HG02970 (cell line): ENCODE data around the gene TM4SF4.

ENCODE experiments used
- ATAC-seq: cut with Tn5 transposase; IDR thresholded peaks from one replicate; pipeline ENCODE4 v1.9.1; 2021; ENCODE audit warnings: mild to moderate bottlenecking, moderate library complexity, moderate number of reproducible peaks; ENCODE audit not compliant: unreplicated experiment, low FRiP score

TM4SF4 gene

DNA sequence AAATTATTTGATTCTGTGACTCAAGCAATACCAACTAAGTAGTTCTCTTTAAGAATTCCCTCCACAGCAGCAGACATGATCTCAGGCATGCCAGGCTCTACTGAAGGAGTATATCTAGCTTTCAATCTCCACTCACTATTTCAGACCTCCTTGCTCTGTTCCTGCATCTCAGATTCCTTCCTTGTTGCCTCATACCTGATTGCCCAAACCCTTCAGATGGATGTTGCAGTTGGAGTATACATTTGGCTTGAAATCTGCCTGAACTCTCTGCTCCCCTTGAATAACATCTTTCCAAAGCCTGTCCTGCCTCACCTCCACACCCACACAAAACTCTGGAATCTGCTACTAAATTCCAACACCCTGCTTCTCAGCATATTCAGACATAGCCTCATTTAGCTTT, 19.8 kb upstream of the TM4SF4 start:
- no peak for ATAC-seq

DNA sequence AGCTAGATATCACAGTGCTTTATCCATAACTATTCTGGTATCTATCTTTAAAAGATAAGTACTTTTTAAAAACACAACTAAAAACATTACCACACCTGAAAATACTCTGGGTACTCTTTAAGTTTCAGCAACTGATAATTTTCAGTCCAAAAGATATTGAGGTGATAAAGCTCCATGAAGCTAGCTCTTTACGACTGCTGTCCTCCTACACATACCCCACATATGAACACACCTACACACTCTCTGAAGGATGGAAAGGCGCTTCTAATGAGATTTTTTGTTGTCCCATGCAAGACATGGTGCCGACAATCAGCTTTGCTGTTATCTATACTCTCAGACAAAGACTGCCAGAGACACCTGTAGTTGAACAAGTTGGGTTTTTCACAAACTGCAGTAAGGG, 19.1 kb upstream of the TM4SF4 start:
- no peak for ATAC-seq

DNA sequence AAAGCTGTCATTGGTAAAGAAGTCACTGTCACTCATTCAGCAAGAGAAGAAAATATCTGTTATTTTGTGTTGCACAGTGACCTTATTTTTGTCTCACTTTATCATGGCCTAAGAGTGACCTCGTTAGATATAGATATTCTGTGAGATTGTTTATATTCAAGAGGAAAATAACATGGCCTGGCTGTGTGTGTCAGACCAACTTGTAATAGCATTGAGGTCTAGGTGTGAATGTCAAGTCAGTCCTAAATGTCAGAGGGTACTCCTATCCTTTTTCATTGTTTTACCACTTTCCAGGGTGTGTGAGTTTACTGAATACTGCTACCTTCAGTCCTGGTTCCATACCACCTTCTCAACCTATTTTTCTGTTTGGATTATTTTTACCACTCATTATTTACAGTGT, 18.5 kb upstream of the TM4SF4 start:
- ATAC-seq: no peak

DNA sequence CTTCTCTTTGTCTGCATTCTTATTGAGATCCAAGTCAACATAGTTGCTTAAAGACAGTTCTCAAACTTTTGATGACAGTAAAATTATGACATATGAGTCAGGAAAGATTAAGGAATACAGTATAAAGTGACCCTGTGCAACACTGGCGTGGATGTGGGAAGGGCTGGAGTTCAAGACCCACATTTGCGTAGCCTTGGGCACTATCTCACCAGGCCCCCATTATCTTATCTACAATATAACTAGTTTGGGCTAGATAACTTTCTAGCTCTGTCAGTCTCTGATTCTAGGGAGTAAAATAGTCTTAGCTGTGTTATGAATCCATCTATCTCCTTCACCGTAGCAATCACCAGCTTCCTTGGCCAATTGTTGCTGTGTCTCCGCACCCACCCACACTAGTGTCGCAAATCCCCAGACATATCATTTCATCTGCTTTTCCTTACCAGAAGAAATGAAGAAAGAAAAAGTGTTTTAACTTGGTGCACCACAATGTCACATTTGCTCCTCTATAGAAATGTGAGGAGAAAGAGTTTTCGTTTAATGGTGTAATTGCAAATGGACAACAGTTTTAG, 14.9 kb upstream of the TM4SF4 start:
- ATAC-seq: no peak

DNA sequence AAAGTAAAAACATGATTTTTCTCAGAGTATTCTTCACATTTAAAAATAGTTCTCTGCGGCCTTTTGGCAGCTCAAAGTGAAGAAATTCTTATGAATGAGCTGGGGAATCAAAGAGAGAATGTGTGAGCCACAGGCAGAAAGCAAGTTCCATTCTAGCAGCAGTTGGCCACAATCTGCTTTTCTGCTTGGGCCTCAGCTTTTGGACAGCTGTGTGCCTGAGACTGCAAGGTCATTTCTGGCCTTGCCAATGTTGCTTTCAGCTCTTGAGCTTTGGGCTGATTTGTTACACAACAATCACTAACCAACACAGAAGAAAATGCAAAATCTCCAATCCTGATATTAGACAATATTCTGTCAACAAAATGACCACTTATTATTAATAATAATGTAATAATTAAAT, 14.4 kb upstream of the TM4SF4 start:
- ATAC-seq: no peak

DNA sequence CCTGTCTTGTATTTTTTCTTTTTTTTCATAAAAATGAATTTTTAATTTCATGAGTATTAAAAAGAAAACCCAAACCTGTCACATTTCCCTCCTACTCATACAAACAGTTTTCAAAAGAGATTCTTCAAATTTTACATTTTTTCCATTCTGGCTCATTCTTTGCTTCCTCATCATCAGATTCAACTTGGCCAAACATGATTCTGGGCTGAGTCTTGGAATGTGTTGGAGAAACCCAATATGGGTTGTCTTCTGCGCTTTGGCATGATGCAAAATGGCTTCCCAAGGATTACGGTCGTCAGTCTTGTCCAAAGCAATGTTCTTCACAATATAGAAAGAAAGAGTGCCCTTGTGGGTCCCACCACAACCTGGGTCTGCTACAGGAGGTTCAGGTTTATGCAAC, 12.4 kb upstream of the TM4SF4 start:
- ATAC-seq: no peak

DNA sequence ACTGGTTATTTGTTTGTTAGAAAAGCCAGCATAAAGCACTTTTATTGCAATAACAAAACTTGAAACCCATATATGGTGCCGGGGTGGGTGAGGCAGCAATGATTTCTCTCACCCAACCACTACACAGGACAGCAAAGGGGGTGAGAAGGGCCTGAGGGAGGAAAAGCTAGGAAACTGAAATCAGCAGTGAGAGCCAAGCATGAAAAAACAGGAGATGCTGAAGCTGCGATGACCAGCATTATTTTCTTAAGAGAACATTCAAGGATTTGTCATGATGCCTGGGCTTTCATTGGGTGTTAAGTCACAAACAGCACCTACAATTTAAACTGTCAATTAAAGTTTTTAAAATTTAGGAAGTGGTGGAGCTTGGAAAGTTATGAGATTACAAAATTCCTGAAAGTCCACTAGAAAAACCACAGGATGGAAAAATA, 11.9 kb upstream of the TM4SF4 start:
- no peak for ATAC-seq

DNA sequence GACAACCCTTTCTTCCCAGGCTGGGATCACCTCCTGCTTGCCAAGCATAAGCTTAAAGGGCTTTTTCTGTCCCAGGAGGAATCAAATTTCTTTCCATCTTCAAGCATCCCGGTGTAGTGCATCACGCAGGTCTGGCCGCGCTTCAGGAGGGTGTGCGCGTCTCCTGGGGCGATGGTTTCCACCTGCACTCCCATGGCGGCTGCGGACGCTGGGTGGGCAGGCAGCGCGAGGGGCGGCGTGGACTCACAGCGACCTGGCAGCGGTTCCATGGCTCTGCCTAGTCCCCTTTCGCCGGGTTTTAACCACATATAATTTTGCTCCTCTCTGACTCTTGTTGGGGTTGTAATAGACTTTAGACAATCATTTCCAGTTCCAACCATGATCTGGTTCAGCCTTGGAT, 10.6 kb upstream of the TM4SF4 start:
- ATAC-seq: no peak

DNA sequence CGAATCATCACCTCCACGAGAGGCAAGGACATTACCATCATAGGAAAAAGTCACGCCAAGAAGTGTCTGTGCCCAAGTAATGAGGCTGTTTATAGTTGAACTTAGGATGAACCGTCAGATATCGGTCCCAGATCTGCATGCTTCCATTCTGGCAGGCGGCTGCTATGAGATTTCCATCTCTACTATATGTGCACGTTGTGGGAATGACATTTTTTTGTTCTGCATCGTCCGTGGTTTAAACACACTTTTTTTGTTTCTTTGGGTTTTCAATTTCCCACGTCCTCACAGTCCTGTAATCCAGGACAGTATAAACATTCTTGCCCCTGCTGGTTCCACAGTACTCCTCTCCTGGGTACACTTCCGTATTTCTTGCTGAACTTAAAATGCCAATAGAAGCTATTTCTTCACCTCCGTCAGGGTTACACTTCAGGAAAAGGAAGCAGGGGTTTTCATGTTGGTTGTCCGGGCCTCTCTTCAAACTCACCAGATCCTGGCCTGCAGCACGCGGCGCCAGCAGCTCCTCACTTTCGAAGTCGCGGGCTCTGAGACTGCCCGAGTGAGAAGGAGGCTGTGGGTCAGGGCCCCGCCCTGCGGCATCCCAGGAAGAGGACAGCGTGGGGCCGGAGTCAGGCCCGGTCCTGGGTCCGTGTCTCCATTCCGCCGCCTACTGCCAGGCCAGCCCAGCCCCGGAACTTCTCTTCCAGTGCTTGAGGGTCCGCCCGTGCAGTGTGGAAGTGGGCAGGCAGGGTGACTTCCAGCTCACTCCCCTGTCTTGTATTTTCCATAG, 9.8 kb upstream of the TM4SF4 start:
- ATAC-seq: no peak

DNA sequence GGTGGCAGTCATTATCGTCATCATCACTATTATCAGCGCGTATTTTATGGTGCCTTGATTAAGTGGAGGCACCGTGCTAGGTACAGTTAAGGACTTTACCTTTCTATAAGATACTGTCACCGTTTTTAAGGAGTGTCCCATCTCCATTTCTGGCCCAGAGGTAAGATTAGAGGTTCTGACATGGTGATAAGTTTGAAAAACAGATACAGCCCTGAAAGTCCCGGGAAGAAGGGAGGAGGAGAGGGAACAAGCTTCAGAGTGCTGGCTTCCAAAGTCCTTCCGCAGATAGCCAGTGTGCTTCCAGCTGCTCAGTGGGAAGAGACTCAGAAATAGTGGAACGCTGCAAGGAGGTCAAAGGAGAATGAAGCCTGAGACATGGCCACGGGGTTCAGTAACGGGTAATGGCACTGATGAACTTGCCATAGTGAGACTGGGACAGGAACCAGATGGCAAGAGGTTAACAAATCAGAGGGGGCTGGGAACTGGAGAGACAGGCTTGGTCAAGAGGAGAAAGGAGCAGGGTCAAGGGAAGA, 9.1 kb upstream of the TM4SF4 start:
- ATAC-seq: no peak

DNA sequence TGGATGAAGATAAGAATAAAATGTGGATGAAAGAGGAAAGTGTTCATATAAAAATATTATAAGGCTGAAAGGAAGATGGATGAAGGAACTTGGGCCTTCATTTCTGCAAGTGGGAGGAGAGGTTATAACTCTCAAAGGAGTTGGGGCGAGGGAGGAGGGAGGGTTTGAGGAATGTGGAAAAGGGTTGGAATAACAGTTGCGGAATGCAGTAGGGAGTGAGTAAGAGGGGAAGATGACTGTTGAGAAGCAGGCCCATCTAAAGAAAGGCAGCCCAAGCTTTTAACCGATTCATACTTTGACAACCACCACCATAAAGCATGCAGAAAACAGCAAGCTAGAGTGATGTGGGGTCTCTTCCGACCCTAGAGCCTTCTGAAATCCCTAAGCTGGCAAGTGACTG, 8.3 kb upstream of the TM4SF4 start:
- no peak for ATAC-seq

DNA sequence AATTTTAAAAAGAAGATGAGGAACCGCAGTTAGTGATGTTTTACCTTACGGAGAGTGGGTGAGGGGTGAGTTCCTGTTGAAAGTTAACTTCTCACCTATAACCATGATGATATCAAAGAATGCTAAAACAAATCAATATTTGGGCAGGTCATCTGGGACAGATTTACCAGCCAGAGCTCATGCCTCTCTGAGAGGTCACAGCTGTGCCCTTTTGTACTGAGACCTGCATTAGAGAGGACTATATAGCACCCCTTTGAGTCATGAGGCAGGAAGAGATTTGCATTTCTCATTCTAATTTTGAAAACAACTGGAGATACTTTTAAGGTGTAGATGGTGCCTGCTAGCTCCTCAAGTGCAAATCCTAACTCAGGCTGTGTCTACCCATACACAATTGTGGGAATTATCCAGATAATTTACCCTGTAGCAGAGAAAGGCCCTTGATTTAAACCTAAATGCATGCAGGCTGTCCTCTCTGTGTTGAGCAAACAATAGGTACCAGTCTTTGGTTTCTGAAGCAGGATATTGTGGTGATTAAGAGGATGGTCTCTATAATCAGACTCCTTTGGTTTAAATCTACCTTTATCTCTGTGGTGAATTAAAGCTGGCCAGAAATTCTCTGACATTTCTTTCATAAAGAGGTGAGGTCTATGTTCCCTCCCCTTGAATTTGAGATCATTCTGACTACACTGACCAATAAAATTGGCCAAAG, 5.8 kb upstream of the TM4SF4 start:
- ATAC-seq: no peak

DNA sequence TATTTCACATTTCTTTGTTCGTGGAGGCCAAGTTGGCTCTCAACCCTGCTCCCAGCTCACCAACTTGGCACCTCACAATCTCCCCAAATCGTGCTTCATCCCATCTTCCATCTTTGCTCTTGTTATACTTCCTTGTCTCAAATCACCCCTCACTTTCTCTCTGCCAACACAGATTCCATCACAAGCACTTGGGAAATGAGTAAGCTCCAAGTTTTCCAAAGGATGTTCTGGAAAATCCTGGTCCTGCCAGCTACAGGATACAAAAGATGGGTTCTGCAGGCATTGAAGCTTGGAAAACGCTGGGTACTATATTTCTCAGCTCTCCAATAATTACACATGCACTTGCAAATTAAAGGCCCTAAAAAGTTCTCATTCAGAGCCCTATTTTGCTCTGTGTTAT, 4.1 kb upstream of the TM4SF4 start:
- ATAC-seq: no peak

DNA sequence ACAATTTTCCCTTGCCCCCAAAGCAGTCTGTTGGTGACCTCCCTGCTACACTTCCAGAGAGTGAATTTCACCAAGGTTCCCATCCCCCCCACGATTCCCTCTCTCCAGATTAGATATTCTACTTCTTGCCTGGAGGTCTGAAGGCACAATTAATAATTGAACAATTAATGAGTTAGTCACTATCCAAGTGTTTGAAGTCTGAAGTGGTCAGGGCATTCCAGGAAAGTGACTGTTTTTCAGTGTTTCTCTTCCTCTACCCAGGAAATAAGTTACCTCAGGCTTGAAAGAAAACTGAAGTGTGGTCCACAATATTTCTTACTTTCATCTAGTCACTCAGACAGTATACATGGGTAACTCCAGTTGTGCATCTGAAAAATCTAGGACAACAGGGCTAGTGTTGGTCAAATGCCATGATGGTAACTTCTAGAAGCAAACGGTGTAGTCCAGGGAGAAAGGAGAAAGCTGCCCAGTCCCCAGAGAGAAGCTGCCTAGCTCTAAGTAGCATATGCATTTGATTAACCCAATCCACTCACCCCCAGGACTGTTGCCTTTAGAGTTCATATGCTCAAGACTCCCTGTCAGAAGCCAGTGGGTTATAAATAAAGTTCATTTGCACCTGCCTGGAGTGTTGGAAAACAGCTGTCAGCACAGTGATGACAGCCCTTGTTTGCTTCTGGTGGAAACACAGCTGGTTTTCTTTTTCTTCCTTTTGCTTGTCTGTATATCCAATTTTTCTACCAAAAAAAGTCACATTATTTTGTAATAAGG, 2.3 kb upstream of the TM4SF4 start:
- no peak for ATAC-seq

DNA sequence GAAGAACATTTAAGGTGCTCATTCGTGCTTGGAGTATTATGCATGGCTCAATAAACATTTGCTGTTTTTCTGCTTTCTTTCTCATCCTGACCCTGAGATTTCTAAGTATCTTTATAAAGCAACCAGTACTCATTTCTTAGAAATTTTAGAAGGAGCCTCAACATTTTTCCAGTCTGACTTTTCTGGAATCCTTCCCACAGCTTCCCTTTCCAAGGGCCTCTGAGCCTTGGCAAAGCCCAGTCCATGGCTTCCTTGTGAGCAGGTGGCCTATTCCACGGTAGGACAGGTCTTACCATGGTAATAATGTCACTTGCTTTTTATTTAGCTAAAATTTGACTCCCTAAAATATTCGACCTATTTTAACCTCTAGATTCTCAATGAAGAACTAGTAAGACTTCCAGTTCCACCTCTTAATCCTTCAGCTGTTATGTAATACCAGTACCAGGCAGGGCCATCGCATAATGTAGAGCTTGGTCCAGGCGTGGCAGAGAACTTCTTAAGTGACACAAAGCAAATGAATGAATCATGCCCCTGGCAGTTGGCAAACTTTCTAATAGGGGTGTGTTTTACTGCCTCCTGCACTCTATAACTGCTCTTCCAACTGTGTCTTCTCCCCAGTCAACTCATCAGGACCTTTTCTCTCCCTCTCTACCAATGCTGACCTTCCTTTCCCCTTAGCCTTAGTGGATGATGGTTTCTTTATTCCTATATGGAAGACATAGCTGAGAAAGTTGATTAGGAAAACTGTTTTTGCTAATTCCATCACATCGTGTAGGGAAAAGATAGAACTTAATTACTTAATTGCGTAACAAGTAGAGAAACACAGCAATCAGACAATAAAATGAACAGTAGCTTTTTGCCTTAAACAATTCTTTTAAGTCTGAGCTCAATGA, 894 bp upstream of the TM4SF4 start:
- ATAC-seq: no peak

DNA sequence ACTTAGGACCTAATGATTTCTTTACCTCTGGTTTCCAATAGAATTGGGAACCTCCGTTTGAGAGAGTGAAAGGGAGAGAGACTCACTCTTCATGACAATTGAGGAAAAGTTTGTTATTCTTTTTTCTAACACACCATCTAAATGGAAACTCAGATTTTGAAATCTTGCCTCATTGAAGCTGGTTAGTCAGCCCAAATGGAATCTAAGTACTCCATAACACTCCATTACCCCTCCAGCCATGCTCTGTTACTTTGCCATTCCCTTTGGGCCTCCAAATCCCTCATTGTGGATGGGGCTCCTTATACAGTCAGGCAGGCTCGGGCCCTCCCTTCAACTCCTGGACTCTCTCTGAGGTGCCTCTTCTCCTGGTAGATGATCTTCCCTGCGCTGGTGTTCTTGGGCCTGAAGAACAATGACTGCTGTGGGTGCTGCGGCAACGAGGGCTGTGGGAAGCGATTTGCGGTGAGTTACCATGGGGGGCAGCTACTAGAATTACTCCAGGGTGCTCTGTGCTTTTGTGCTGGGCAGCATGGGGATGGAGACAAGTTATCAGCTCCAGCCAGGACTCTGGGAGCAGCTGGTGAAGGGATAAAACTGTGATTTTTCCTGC, 1.1 kb downstream of the TM4SF4 start:
- no peak for ATAC-seq

DNA sequence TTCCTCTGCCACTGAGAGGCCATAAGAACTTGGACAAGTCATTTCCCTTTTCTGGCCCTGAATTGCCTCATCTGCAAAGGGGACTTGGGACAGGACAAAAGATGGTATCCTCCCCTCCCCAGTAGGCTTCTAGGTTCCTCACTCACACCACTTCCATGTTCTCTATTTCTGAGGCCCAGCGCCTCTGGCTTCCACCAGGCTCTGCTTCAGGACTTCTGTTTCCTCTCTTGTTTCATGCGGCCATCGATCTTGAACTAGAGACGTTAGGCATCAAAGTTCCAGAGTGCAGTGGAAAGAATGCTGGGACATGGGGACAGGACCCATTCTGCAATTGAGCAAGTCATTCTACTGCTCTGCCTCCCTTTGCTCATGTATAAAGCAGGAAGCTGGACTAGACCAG, 1.7 kb downstream of the TM4SF4 start:
- ATAC-seq: no peak

DNA sequence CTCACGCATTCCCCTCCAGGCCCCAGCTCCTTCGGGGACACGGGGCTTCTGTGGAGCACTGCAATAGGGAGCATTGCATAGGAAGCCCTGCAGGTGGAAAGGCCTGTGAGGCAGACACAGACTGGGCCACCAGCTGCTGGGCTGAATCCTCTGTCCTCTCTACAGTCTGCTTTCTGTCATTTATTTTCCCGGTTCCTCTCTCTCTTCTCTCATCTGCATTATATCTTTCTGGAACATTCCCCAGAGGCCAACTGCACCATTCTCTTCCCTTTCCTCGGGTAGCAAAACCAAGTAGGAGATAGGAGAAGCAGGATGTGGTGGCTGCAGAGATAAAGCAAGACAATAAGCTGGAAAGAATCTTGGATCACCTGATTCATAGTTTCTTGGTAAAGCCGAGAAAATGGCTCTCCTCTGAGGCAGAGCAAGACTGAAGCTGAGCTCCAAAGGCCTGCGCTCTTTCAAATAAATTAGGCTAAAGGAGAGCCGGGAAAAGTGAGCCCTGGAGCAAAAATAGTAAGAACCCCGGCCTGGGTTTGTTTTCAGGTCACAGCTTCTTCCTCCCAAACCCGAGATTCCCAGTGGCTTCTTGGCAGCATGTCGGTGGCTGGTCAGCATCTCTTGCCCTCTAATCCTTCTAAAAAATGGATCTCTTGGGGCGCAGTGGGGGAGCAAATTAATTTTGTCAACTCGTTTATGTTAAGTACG, 5.3 kb downstream of the TM4SF4 start:
- no peak for ATAC-seq
